GM12878 (cell line): Measurements from ENCODE around the gene CRTC3. TPM values are rescaled to one million over a fixed set of nuclear protein-coding genes. Genes with fewer than 3 reads are reported as not detected.
A peak's percentile ranks its signal among the peaks of the same experiment; 100 is the strongest.

Experiments used
- ATAC-seq: fragments of 200-7000 bp; cut with Tn5 transposase; 3 replicates; pipeline ENCODE4 v1.9.1; 2020; ENCODE audit warnings: mild to moderate bottlenecking, moderate library complexity
- BruUV-seq: library from RNA; stranded (reverse); fragments of 400-500 nt; replicated peaks from 2 replicates; lab custom pipeline; 2021; lab: Mats Ljungman, UMichigan
- CTCF ChIA-PET: fragments of 300-600 bp; sonication (Branson Sonifier 250); formaldehyde crosslinking; extraction: SDS; loops from one replicate; lab custom pipeline; 2021; ENCODE audit warnings: inconsistent platforms; lab: Yijun Ruan, JAX
- POLR2A ChIA-PET: fragments of 350-600 bp; formaldehyde crosslinking; extraction: SDS; loops from one replicate; lab custom pipeline; 2021; ENCODE audit warnings: inconsistent platforms; lab: Charles Lee
- RAD21 ChIA-PET: fragments of 300-600 bp; sonication (Branson Sonifier 250); formaldehyde crosslinking; loops from one replicate; lab custom pipeline; 2023; ENCODE audit warnings: antibody characterized with exemption; ENCODE audit not compliant: unreplicated experiment; lab: Charles Lee
- SMC1A ChIA-PET: fragments of 300-600 bp; sonication (Branson Sonifier 250); formaldehyde crosslinking; loops from one replicate; lab custom pipeline; 2023; ENCODE audit not compliant: unreplicated experiment, uncharacterized antibody; lab: Charles Lee
- DNase-seq: peaks from one replicate; pipeline ENCODE4 v3.0.0-alpha.2; 2011; ENCODE audit warnings: low read depth, low spot score
- FAIRE-seq: peaks from 3 replicates; lab custom pipeline; 2011; peaks lifted over from hg19 to GRCh38; lab: Jason Lieb, UNC
- H2AFZ ChIP-seq: 2 replicates; pipeline ENCODE4 v1.6.0; 2011; ENCODE audit warnings: low read depth, low read length, control low read depth; ENCODE audit not compliant: control insufficient read depth
- H3K27ac ChIP-seq: 2 replicates; pipeline ENCODE4 v1.5.1; 2011; ENCODE audit warnings: control low read depth; ENCODE audit not compliant: control insufficient read depth, insufficient read depth
- H3K27me3 ChIP-seq, 2 experiments: replicated peaks in 1 of 2; 2 replicates each; pipeline versions ENCODE4 v1.6.0 to v1.6.1; 2011; ENCODE audit warnings: low read length in 1 of 2; ENCODE audit not compliant: control insufficient read depth in 2 of 2, insufficient read depth in 2 of 2
- H3K36me3 ChIP-seq, 2 experiments: 2 replicates each; pipeline ENCODE4 v1.5.1; 2011; ENCODE audit warnings: low read length in 1 of 2; ENCODE audit not compliant: control insufficient read depth in 2 of 2, insufficient read depth in 2 of 2
- H3K4me1 ChIP-seq: 2 replicates; pipeline ENCODE4 v1.6.1; 2011; ENCODE audit warnings: mild to moderate bottlenecking, low read length, moderate library complexity, mixed read lengths; ENCODE audit not compliant: control insufficient read depth, insufficient read depth
- H3K4me2 ChIP-seq: 2 replicates; pipeline ENCODE4 v1.6.0; 2011; ENCODE audit warnings: control low read depth; ENCODE audit not compliant: control insufficient read depth, insufficient read depth
- H3K4me3 ChIP-seq: fragments of 200-600 bp; sonication (generic); 2 replicates; pipeline ENCODE4 v1.5.1; 2016
- H3K79me2 ChIP-seq: 2 replicates; pipeline ENCODE4 v1.6.0; 2011; ENCODE audit warnings: low read length; ENCODE audit not compliant: control insufficient read depth, insufficient read depth
- H3K9ac ChIP-seq: 2 replicates; pipeline ENCODE4 v1.8.0; 2011; ENCODE audit warnings: low read length, control low read depth, mixed read lengths; ENCODE audit not compliant: control insufficient read depth, insufficient read depth
- H3K9me3 ChIP-seq: replicated peaks from 3 replicates; pipeline ENCODE4 v1.5.1; 2011; ENCODE audit warnings: mild to moderate bottlenecking, low read length; ENCODE audit not compliant: control insufficient read depth, insufficient read depth
- H4K20me1 ChIP-seq: 2 replicates; pipeline ENCODE4 v1.6.0; 2011; ENCODE audit not compliant: control insufficient read depth, insufficient read depth
- CREM ChIP-seq: IDR thresholded peaks from 2 replicates; pipeline ENCODE4 v1.6.1; 2014; ENCODE audit warnings: antibody characterized with exemption, low read depth
- DPF2 ChIP-seq: fragments of 450-650 bp; IDR thresholded peaks from 2 replicates; pipeline ENCODE4 v1.6.1; 2017; ENCODE audit warnings: mild to moderate bottlenecking
- MTA3 ChIP-seq: IDR thresholded peaks from 2 replicates; pipeline ENCODE4 v1.6.1; 2012; ENCODE audit warnings: low read length, inconsistent platforms, borderline replicate concordance
- NFIC ChIP-seq: IDR thresholded peaks from 2 replicates; pipeline ENCODE4 v1.6.1; 2012; ENCODE audit warnings: low read depth, mild to moderate bottlenecking, inconsistent platforms, low read length, moderate library complexity
- POLR2AphosphoS2 ChIP-seq: IDR thresholded peaks from 2 replicates; pipeline ENCODE4 v1.6.1; 2011; ENCODE audit warnings: low read depth, mild to moderate bottlenecking, low read length, improper control_type of control experiment, moderate library complexity
- RUNX3 ChIP-seq: IDR thresholded peaks from 2 replicates; pipeline ENCODE4 v1.6.1; 2012; ENCODE audit warnings: low read length, inconsistent platforms
- STAT1 ChIP-seq: fragments of 450-650 bp; conservative IDR thresholded peaks from 2 replicates; pipeline ENCODE4 v1.6.1; 2014; ENCODE audit warnings: antibody characterized with exemption, mild to moderate bottlenecking
- YY1 ChIP-seq: IDR thresholded peaks from 2 replicates; pipeline ENCODE4 v1.6.1; 2011; ENCODE audit warnings: low read depth, mild to moderate bottlenecking, low read length
- ZNF384 ChIP-seq: IDR thresholded peaks from 2 replicates; pipeline ENCODE4 v1.6.1; 2012; ENCODE audit warnings: low read depth, mild to moderate bottlenecking, low read length, improper control_type of control experiment, borderline replicate concordance
- ZNF622 ChIP-seq: fragments of 450-650 bp; IDR thresholded peaks from 2 replicates; pipeline ENCODE4 v1.6.1; 2017; ENCODE audit warnings: mild to moderate bottlenecking, inconsistent platforms
- WGBS: methylation state at CpG from one replicate; pipeline ENCODE4 v1.1.6; 2016; ENCODE audit warnings: low lambda C conversion rate; ENCODE audit not compliant: insufficient replicate concordance, insufficient coverage; ENCODE audit errors: missing lambda C conversion rate; 5-methylcytosine and 5-hydroxymethylcytosine counted together
- in situ Hi-C: fragments of 300-500 bp; cut with MboI; formaldehyde crosslinking; loops from 9 replicates; pipeline ENCODE4 v1.14.3; 2018; ENCODE audit warnings: mixed read lengths
- intact Hi-C: fragments of 100-400 bp; cut with micrococcal nuclease; formaldehyde crosslinking; loops from one replicate; pipeline ENCODE4 v1.14.2; 2022; ENCODE audit not compliant: unreplicated experiment
- polyA plus RNA-seq, 11 experiments: library from polyadenylated mRNA; depleted of rRNA in 4 of 11; unstranded in 6 of 11; stranded (reverse) in 5 of 11; fragments of >200 nt; fragmentation: Nextera tagmentation in 4 of 11; fragmentation: Illumina TruSeq in 1 of 11; extraction: Ambion mirVana in 4 of 11; extraction: Trizol in 1 of 11; gene quantifications; 1 replicate in 1 of 11; 2 replicates in 10 of 11; pipeline versions ENCODE4 v1.2.1 to v1.2.3, GENCODE V29; 2011 to 2016; ENCODE audit warnings: inconsistent platforms in 2 of 11, missing spikeins in 2 of 11, low read depth in 1 of 11
- total RNA-seq, 4 experiments: library from RNA; depleted of rRNA in 3 of 4; stranded (reverse); fragments of >200 nt in 3 of 4; fragmentation: Illumina TruSeq in 1 of 4; extraction: Trizol in 1 of 4; gene quantifications; 2 replicates each; pipeline versions ENCODE4 v1.2.1 to v1.2.3, GENCODE V29; 2013 to 2021
- TF ChIP-seq, protein P1 (sequence below): fragments of 150-350 bp; IDR thresholded peaks from 2 replicates; pipeline ENCODE4 v1.6.1; 2016; ENCODE audit warnings: low read depth, low read length

CRTC3 gene
- total and polyA plus RNA-seq, 10 of the 15 experiments (the other 5 are each of a cell fraction or from before 2014, with no cell fraction given): 3.5 to 36.9 (median 18.9) TPM

DNA sequence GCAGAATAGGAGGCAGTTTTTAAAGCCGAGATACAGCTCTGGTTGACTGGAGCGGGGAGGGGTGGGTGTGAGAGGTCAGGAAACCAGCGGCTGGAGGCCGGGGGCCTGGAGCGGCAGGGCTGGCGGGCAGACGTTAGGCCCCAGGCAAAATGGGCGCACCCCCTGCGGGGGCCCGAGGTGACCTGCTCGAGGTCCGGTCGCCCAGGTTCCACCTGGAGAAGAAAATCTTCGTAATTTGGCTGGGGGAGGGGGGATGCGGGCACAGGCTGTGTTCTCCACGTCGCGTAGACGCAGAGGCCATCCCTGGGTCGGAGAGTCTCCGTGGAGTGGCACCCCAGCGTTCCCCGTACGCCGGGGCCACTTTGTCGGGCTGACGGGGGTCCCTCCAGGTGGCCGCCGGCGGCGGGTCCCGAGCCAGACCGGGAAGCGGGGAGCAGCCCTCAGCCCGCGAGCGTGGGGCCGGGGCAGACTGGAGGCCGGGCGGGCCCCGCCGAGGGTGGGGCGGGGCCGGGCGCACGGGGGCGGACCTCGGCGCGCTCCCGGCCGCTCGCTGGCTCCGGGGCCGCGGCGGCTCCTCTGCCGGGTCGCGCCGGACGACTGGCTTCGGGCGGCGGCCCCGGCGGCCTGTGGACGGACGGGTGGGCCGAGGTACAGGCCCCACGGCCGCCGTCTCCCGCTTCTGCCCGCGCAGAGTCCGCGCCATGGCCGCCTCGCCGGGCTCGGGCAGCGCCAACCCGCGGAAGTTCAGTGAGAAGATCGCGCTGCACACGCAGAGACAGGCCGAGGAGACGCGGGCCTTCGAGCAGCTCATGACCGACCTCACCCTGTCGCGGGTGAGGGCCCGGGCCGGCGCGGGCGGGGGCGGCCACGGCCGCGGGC is at the start of gene CRTC3 (continued):
- TF ChIP-seq CREM (no peak), DPF2 (peak; percentile 33; the same call in 1 of the 2 replicates)
- TF ChIP-seq, all 136 proteins: peak for 20

DNA sequence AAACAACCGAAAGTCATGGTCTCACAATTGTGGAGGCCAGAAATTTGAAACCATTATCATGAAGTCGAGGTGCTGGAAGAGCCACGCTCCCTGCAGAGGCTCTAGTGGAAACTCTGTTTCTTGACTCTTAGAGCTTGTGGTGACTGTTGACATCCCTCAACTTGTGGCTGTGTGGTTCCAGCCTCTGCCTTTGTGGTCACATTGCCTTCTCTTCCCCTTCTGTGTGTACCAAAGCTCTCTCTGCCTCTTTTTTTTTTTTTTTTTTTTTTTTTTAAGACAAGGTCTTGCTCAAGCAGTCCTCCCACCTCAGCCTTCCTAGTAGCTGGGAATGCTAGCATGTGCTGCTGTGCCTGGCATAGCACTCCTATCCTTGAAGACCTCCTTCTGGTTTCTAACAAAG is 48.7 kb upstream of the CRTC3 start:
- intact Hi-C loops: loop anchor here (10.0 kb wide), 1 partner anchor 794 kb away; no protein-coding TSS in a partner anchor
- Histone ChIP-seq H3K79me2 (no peaks in the 10 kb centered on the region), H3K36me3 (peaks cover 7 to 41% of the 10 kb centered on the region in 2 experiments), H3K27me3 (no peaks in the 10 kb centered on the region), H3K4me2 (no peak overlapping the region), H3K4me3 (no peak overlapping the region), H3K27ac (no peak overlapping the region), H3K9ac (no peak overlapping the region), H3K4me1 (no peaks in the 10 kb centered on the region), H2AFZ (no peak overlapping the region), H4K20me1 (no peaks in the 10 kb centered on the region), H3K9me3 (no peaks in the 10 kb centered on the region)
- peak; percentile 76 for TF ChIP-seq RUNX3
- TF ChIP-seq NFIC: no peak
- TF ChIP-seq MTA3: no peak
- no peak for TF ChIP-seq ZNF622
- TF ChIP-seq YY1: no peak
- no peak for TF ChIP-seq POLR2AphosphoS2
- TF ChIP-seq, protein P1, sequence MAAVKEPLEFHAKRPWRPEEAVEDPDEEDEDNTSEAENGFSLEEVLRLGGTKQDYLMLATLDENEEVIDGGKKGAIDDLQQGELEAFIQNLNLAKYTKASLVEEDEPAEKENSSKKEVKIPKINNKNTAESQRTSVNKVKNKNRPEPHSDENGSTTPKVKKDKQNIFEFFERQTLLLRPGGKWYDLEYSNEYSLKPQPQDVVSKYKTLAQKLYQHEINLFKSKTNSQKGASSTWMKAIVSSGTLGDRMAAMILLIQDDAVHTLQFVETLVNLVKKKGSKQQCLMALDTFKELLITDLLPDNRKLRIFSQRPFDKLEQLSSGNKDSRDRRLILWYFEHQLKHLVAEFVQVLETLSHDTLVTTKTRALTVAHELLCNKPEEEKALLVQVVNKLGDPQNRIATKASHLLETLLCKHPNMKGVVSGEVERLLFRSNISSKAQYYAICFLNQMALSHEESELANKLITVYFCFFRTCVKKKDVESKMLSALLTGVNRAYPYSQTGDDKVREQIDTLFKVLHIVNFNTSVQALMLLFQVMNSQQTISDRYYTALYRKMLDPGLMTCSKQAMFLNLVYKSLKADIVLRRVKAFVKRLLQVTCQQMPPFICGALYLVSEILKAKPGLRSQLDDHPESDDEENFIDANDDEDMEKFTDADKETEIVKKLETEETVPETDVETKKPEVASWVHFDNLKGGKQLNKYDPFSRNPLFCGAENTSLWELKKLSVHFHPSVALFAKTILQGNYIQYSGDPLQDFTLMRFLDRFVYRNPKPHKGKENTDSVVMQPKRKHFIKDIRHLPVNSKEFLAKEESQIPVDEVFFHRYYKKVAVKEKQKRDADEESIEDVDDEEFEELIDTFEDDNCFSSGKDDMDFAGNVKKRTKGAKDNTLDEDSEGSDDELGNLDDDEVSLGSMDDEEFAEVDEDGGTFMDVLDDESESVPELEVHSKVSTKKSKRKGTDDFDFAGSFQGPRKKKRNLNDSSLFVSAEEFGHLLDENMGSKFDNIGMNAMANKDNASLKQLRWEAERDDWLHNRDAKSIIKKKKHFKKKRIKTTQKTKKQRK: no peak
- TF ChIP-seq STAT1: no peak
- peak; percentile 46; the same call in 1 of the 2 replicates for TF ChIP-seq ZNF384
- BruUV-seq: no TSS peak
- in situ Hi-C loops: no loop called here
- ATAC-seq (peak; percentile 47; the same call in 1 of the 3 replicates), FAIRE-seq (no peak), DNase-seq (no peak)
- ChIA-PET CTCF (interaction anchor here (0.6 to 6.2 kb wide), 23 partner anchors 8 to 451 kb away, joined by 3 to 98 read pairs (median 6); partner anchors contain the start of gene HDDC3), RAD21 (interaction anchor here (0.6 to 5.6 kb wide), 9 partner anchors 76 to 307 kb away, joined by 3 to 59 read pairs (median 4); no protein-coding TSS in a partner anchor), POLR2A (interaction anchor here (0.6 to 0.9 kb wide), 5 partner anchors 19 to 175 kb away, joined by 3 to 7 read pairs (median 4); no protein-coding TSS in a partner anchor), SMC1A (interaction anchor here (0.7 to 7.9 kb wide), 15 partner anchors 9 to 188 kb away, joined by 3 to 107 read pairs (median 7); no protein-coding TSS in a partner anchor)
- 89% methylated on average over 3 of the region's 3 CpGs for WGBS
